ENCODE data around the gene CASP7.
"Not testable (repeated sequence)": the region's sequence is repeated elsewhere in the genome, so short reads cannot be mapped to it uniquely, and the experiment has no call there.

Gene CASP7

GRCh38 chr10:113679463-113680189 lies at the start of gene CASP7:
Gene CASP7 (plus strand): TSS chr10:113679912. CDS start chr10:113697494, 17,582 bp downstream.
- DNase-seq, result peak; percentile 84

GRCh38 chr10:113630929-113631533 lies 48.7 kb upstream of the CASP7 start:
- no peak for DNase-seq

- no peak for DNase-seq
Observed at GRCh38 chr10:113631684-113632367, 47.9 kb upstream of the CASP7 start.

GRCh38 chr10:113639966-113640365 lies 39.7 kb upstream of the CASP7 start:
- DNase-seq, result no peak

- DNase-seq, result no peak
Observed at GRCh38 chr10:113641702-113642101, 38.0 kb upstream of the CASP7 start.

- no peak for DNase-seq
Observed at GRCh38 chr10:113643183-113643582, 36.5 kb upstream of the CASP7 start.

- no peak for DNase-seq
Observed at GRCh38 chr10:113644185-113645120, 35.3 kb upstream of the CASP7 start.

- DNase-seq, result no peak
Observed at GRCh38 chr10:113646336-113647201, 33.1 kb upstream of the CASP7 start.

- DNase-seq, result no peak
Observed at GRCh38 chr10:113647812-113648211, 31.9 kb upstream of the CASP7 start.

GRCh38 chr10:113648478-113648877 lies 31.2 kb upstream of the CASP7 start:
- DNase-seq, result no peak

GRCh38 chr10:113650172-113650571 lies 29.5 kb upstream of the CASP7 start:
- DNase-seq, result no peak

- DNase-seq, result no peak
Observed at GRCh38 chr10:113651021-113651420, 28.7 kb upstream of the CASP7 start.

GRCh38 chr10:113651898-113652297 lies 27.8 kb upstream of the CASP7 start:
- DNase-seq, result no peak

- DNase-seq, result not testable (repeated sequence)
Observed at GRCh38 chr10:113652456-113652855, 27.3 kb upstream of the CASP7 start.

- DNase-seq, result no peak
Observed at GRCh38 chr10:113656896-113657295, 22.8 kb upstream of the CASP7 start.

GRCh38 chr10:113657544-113657943 lies 22.2 kb upstream of the CASP7 start:
- no peak for DNase-seq

- DNase-seq, result no peak
Observed at GRCh38 chr10:113661332-113661731, 18.4 kb upstream of the CASP7 start.

GRCh38 chr10:113663142-113663541 lies 16.6 kb upstream of the CASP7 start:
- DNase-seq, result no peak

- DNase-seq, result no peak
Observed at GRCh38 chr10:113663908-113664307, 15.8 kb upstream of the CASP7 start, which contains the start of gene NRAP. Gene NRAP (minus strand): TSS chr10:113664041. CDS start chr10:113663882, 159 bp downstream.

GRCh38 chr10:113665352-113665751 lies 14.4 kb upstream of the CASP7 start:
- DNase-seq, result no peak

GRCh38 chr10:113665806-113666354 lies 13.8 kb upstream of the CASP7 start:
- DNase-seq, result no peak
